Uterus (tissue), 4 donors: ENCODE results near the gene AARS1. TPM values are rescaled to one million over a fixed set of nuclear protein-coding genes. Genes with fewer than 3 reads are reported as not detected.
"Not testable (repeated sequence)": the region's sequence is repeated elsewhere in the genome, so short reads cannot be mapped to it uniquely, and the experiment has no call there.

Experiments
- DNase-seq, 2 donors: peaks; one replicate each; pipeline ENCODE4 v3.0.0-alpha.2; 2019 to 2020
- H3K27ac ChIP-seq, 2 donors: fragments of 200-600 bp; sonication (generic); 1 replicate in 1 of 2; 2 replicates in 1 of 2; pipeline ENCODE4 v1.5.1; 2016 to 2018
- H3K27me3 ChIP-seq, 2 donors: fragments of 200-600 bp; sonication (generic); one replicate each; pipeline ENCODE4 v1.5.1; 2018 to 2019; ENCODE audit warnings: control low read depth in 1 of 2
- H3K36me3 ChIP-seq, 2 donors: fragments of 200-600 bp; sonication (generic); one replicate each; pipeline ENCODE4 v1.5.1; 2019; ENCODE audit warnings: control low read depth in 1 of 2
- H3K4me1 ChIP-seq, 2 donors: fragments of 200-600 bp; sonication (generic); one replicate each; pipeline ENCODE4 v1.5.1; 2018 to 2019; ENCODE audit warnings: control low read depth in 1 of 2
- H3K4me3 ChIP-seq, 2 donors: fragments of 200-600 bp; sonication (generic); 1 replicate in 1 of 2; 2 replicates in 1 of 2; pipeline ENCODE4 v1.5.1; 2018 to 2019; ENCODE audit warnings: mild to moderate bottlenecking in 1 of 2
- H3K9me3 ChIP-seq, 2 donors: fragments of 200-600 bp; sonication (generic); one replicate each; pipeline ENCODE4 v1.5.1; 2019; ENCODE audit warnings: control low read depth in 1 of 2
- POLR2A ChIP-seq, 2 donors: fragments of 450-650 bp; IDR thresholded peaks; one replicate each; pipeline ENCODE4 v1.6.1; 2016; ENCODE audit warnings: antibody characterized with exemption in 2 of 2, mild to moderate bottlenecking in 1 of 2, moderate library complexity in 1 of 2
- intact Hi-C: fragments of 100-400 bp; cut with DNase I; formaldehyde crosslinking; loops from one replicate; pipeline ENCODE4 v1.15.1; 2023; ENCODE audit warnings: low total_unique reads
- total RNA-seq, 4 donors: library from RNA; depleted of rRNA in 3 of 4; stranded (reverse); fragments of >200 nt in 3 of 4; gene quantifications; one replicate each; pipeline versions ENCODE4 v1.1.0 to v1.2.4, GENCODE V29; 2014 to 2023
- TF ChIP-seq, protein P1 (sequence below), 4 experiments: fragments of 200-600 bp in 2 of 4; fragments of 450-650 bp in 2 of 4; sonication (generic) in 2 of 4; IDR thresholded peaks; one replicate each; pipeline ENCODE4 v1.5.1; 2016 to 2019; ENCODE audit warnings: antibody characterized with exemption in 4 of 4, mild to moderate bottlenecking in 2 of 4, moderate library complexity in 1 of 4
- donor health status: DM: yes; HTN: yes; CAD: no.

The AARS1 gene
- total RNA-seq, 4 donors from 2014 or later, result 32.5 to 99.4 (median 62.5) TPM

DNA sequence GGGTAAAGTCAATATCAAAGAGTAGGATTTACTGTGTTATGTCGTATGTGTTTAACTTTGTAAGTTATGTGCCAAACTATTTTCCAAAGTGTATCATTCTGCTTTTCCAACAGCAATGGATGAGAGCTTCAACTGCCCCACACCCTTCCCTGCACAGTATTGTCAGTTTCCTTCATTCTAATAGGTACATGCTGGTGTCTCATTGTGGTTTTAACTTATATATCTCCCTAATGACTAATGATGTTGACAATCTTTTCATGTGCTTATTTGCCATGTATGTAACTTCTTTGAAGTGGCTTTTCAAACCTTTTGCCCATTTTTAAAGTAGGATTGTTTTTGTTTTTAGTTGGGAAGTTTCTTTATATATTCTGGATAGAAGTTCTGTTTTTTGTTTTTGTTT lies 13.4 kb upstream of the AARS1 start:
- H3K27ac ChIP-seq, result no peak overlapping the region
- no peaks in the 10 kb centered on the region for H3K9me3 ChIP-seq
- no peak for TF ChIP-seq POLR2A (IDR thresholded peaks at IDR 0.05)
- TF ChIP-seq, protein P1, sequence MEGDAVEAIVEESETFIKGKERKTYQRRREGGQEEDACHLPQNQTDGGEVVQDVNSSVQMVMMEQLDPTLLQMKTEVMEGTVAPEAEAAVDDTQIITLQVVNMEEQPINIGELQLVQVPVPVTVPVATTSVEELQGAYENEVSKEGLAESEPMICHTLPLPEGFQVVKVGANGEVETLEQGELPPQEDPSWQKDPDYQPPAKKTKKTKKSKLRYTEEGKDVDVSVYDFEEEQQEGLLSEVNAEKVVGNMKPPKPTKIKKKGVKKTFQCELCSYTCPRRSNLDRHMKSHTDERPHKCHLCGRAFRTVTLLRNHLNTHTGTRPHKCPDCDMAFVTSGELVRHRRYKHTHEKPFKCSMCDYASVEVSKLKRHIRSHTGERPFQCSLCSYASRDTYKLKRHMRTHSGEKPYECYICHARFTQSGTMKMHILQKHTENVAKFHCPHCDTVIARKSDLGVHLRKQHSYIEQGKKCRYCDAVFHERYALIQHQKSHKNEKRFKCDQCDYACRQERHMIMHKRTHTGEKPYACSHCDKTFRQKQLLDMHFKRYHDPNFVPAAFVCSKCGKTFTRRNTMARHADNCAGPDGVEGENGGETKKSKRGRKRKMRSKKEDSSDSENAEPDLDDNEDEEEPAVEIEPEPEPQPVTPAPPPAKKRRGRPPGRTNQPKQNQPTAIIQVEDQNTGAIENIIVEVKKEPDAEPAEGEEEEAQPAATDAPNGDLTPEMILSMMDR (IDR thresholded peaks at IDR 0.05), result no peak
- H3K4me1 ChIP-seq, result no peaks in the 10 kb centered on the region
- DNase-seq, result no peak
- no peak overlapping the region for H3K4me3 ChIP-seq
- no peaks in the 10 kb centered on the region for H3K27me3 ChIP-seq
- H3K36me3 ChIP-seq, result no peaks in the 10 kb centered on the region
- intact Hi-C loops, result no loop called here

DNA sequence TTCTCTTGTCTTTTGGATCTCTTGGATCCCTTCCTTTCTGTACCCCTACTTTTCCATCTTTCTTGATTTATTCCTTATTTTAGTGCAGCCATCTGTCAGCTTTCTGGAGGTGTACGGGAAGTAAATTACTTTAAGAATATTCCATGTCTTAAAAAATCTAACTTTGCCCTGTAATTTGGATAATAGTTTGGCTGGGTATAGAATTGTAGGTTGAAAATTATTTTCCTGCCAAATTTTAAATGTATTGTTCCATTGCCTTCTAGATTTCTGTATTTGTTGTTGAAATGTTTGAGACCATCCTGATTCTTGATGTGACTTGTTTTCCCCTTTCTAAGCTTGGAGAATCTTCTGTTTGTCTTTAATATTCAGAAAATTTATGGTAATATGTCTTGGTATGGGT lies 11.8 kb upstream of the AARS1 start:
- no peaks in the 10 kb centered on the region for H3K9me3 ChIP-seq
- no peak overlapping the region for H3K27ac ChIP-seq
- no peak for TF ChIP-seq POLR2A (IDR thresholded peaks at IDR 0.05)
- TF ChIP-seq, protein P1 (IDR thresholded peaks at IDR 0.05), result no peak
- no peak for DNase-seq
- no peak overlapping the region for H3K4me3 ChIP-seq
- H3K4me1 ChIP-seq, result no peaks in the 10 kb centered on the region
- H3K36me3 ChIP-seq, result no peaks in the 10 kb centered on the region
- intact Hi-C loops, result no loop called here
- no peaks in the 10 kb centered on the region for H3K27me3 ChIP-seq

DNA sequence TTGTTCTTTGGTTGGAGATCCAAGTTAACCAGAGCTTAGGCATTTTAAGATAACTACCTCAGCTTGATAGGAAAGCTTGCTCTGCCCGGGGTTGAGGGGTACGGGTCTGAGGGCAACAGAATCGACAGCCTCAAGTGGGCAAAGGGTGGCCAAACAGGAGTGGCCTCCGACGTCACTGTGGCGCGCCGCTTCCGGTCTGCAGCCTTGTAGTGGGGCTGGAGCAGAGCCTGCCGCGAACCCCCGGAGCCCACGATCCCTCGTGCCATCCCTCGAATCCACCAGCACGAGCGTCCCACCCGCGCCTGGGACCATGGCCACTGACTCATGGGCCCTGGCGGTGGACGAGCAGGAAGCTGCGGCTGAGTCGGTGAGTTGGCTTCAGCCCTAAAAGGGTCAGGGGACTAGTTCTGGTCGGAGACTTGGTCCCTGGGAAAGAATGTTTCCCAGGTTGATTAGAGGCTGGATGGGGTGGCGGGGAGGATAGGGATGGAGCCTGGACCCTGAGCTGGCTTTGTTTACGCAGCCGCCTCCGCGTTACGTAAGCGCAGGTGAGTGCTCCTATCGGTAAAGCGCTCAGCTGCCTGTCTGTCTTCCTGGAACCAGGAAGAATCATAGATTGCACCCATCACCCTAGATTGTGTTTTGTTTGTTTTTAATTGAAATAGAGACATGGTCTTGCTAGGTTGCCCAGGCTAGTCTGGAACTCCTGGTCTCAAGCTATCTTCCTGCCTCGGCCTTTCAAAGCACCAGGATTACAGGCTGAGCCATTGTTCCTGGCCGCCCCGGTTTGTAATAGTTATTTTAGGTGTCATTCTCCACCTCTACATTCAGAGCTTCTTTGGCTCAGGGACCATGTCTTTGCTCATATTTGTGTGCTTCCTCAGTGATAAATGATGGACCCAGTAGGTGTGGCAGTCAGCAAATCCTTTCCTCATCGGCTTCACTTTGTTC lies 10.0 kb upstream of the AARS1 start, which contains the start of gene DDX19B:
DDX19B (plus strand) TSS at position 199 of the 951 bp plus-strand sequence; CDS start at position 311, 112 bp downstream.
- peak within 1 kb of the TSS; percentile 55 to 96 for H3K4me3 ChIP-seq
- H3K27ac ChIP-seq, result peak within 1 kb of the TSS; percentile 91 to 99
- intact Hi-C loops, result no loop called here
- H3K27me3 ChIP-seq, result no peaks in the 10 kb centered on the region
- DNase-seq, result peak; percentile 75
- peak in 1 of 2 donors; percentile 61 for TF ChIP-seq POLR2A (IDR thresholded peaks at IDR 0.05)
- TF ChIP-seq, protein P1 (IDR thresholded peaks at IDR 0.05), result no peak
- no peaks in the 10 kb centered on the region for H3K4me1 ChIP-seq
- no peaks in the 10 kb centered on the region for H3K36me3 ChIP-seq
- H3K9me3 ChIP-seq, result no peaks in the 10 kb centered on the region

DNA sequence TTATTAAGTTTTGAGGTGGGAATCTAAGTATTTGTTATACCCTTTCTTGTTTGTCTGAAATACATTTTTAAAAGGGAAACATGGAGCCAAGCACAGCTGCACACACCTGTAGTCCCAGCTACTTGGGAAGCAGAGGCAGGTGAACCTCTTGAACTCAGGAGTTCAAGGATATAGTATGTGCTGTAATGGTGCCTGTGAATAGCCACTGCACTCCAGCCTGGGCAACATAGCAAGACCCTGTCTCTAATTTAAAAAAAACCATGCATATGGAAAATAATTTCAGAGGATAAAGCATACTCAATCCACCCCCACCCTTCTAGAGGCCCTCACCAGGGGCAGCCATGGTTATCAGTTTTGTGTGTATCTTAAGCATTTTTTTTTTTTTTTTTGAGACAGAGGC lies 6.3 kb upstream of the AARS1 start:
- Histone ChIP-seq H3K4me1 (no peaks in the 10 kb centered on the region), H3K36me3 (no peaks in the 10 kb centered on the region), H3K27me3 (no peaks in the 10 kb centered on the region), H3K9me3 (no peaks in the 10 kb centered on the region), H3K4me3 (no peak overlapping the region), H3K27ac (no peak overlapping the region)
- TF ChIP-seq POLR2A (IDR thresholded peaks at IDR 0.05), result no peak
- TF ChIP-seq, protein P1 (IDR thresholded peaks at IDR 0.05), result no peak
- DNase-seq, result no peak
- intact Hi-C loops, result no loop called here

DNA sequence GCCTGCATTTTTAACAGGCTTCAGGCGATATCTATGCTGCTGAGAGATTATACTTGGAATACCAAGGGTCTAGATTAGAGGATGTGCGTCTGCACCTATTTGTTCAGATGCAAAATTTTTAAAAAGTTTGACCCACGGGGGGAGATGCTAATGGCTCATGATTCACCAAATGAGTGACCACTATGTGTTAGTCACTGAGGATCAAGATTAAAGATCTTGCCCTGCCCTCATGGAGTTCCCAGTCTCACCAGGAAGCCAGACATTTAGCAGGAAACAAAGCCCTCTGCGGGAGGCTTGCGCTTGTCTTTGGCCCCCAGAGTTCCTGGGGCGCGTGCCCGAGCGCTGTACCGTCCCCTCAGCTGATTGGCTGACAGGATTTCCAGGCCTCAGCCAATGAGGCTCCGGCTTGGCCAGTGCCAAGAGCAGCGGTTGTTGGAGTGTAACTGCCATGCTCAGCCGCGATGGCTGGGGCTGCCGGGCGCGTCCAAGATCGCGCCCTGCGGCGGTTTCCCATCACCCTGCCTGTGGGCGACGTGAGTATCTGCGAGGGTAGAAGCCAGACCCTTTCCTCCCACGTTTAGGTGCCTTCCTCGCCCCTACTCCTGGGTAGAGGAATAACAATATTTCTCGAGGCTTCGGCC lies 5.2 kb upstream of the AARS1 start:
- no peak for DNase-seq
- TF ChIP-seq POLR2A (IDR thresholded peaks at IDR 0.05), result no peak
- TF ChIP-seq, protein P1 (IDR thresholded peaks at IDR 0.05), result no peak
- Histone ChIP-seq H3K27ac (no peak overlapping the region), H3K4me1 (no peaks in the 10 kb centered on the region), H3K27me3 (no peaks in the 10 kb centered on the region), H3K4me3 (no peak overlapping the region), H3K36me3 (no peaks in the 10 kb centered on the region), H3K9me3 (no peaks in the 10 kb centered on the region)
- intact Hi-C loops, result no loop called here

DNA sequence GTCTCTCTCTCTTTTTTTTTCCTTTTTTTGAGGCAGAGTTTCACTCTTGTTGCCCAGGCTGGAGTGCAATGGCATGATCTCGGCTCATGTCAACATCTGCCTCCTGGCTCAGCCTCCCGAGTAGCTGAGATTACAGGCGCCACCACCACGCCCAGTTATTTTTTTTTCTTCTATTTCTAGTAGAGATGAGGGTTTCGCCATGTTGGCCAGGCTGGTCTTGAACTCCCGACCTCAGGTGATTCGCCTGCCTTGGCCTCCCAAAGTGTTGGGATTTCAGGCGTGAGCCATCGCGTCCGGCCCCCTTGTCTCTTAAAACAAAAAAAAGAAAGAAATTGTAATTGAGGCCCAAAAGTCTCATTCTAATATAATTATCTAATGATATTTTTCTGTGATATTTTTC lies 2.8 kb upstream of the AARS1 start:
- DNase-seq, intact Hi-C loops, H3K4me1 ChIP-seq, H3K9me3 ChIP-seq, H3K27ac ChIP-seq, H3K27me3 ChIP-seq, H3K4me3 ChIP-seq, H3K36me3 ChIP-seq: not testable (repeated sequence)
